Neural cell (in vitro differentiated cells): ENCODE data around the gene GNG12.

Experiments used
- CTCF ChIP-seq: fragments of 450-650 bp; IDR thresholded peaks from 2 replicates; pipeline ENCODE4 v1.5.1; 2014; ENCODE audit warnings: antibody characterized with exemption, mild to moderate bottlenecking, moderate library complexity; ENCODE audit not compliant: poor library complexity, severe bottlenecking
- RAD21 ChIP-seq: fragments of 450-650 bp; conservative IDR thresholded peaks from 2 replicates; pipeline ENCODE4 v1.6.1; 2014; ENCODE audit warnings: antibody characterized with exemption, mild to moderate bottlenecking, moderate library complexity
- TAF1 ChIP-seq: IDR thresholded peaks from 2 replicates; pipeline ENCODE4 v1.6.1; 2012; ENCODE audit warnings: low read depth

- TF ChIP-seq CTCF (no peak), RAD21 (no peak), TAF1 (no peak)
Measured at GRCh38 chr1:67687198-67687545, 146.1 kb downstream of the GNG12 start.
